Endothelial cell of umbilical vein (primary cell): ENCODE data around the gene FAM114A2. TPM values are rescaled to one million over a fixed set of nuclear protein-coding genes. Genes with fewer than 3 reads are reported as not detected.

Source experiments
- BruUV-seq: library from RNA; stranded (reverse); fragments of 400-500 nt; replicated peaks from 2 replicates; lab custom pipeline; 2021; lab: Mats Ljungman, UMichigan
- CTCF ChIA-PET: fragments of 300-600, 350-600 bp; sonication (Branson Sonifier 250); formaldehyde crosslinking; loops from one replicate; lab custom pipeline; 2021; ENCODE audit warnings: antibody characterized with exemption, inconsistent platforms; lab: Charles Lee
- POLR2A ChIA-PET: fragments of 300-600, 350-600 bp; sonication (Branson Sonifier 250); formaldehyde crosslinking; loops from one replicate; lab custom pipeline; 2021; ENCODE audit warnings: antibody characterized with exemption, inconsistent platforms; lab: Charles Lee
- DNase-seq: peaks from one replicate; pipeline ENCODE4 v3.0.0-alpha.2; 2011; ENCODE audit warnings: low read depth, low spot score
- FAIRE-seq: peaks from 2 replicates; lab custom pipeline; 2011; peaks lifted over from hg19 to GRCh38; lab: Jason Lieb, UNC
- H2AFZ ChIP-seq: 2 replicates; pipeline ENCODE4 v1.6.0; 2012; ENCODE audit warnings: low read depth, low read length, control low read depth, inconsistent platforms
- H3K27ac ChIP-seq: 2 replicates; pipeline ENCODE4 v1.5.1; 2011; ENCODE audit warnings: low read depth, mild to moderate bottlenecking, control low read depth, low read length, moderate library complexity; ENCODE audit not compliant: insufficient read depth
- H3K27me3 ChIP-seq, 2 experiments: 2 replicates each; pipeline versions ENCODE4 v1.6.0 to v1.6.1; 2011; ENCODE audit warnings: low read length in 2 of 2, mixed read lengths in 1 of 2; ENCODE audit not compliant: control insufficient read depth in 2 of 2, insufficient read depth in 2 of 2
- H3K36me3 ChIP-seq, 2 experiments: 2 replicates in 1 of 2; 3 replicates in 1 of 2; pipeline ENCODE4 v1.5.1; 2011; ENCODE audit warnings: low read length in 2 of 2, mild to moderate bottlenecking in 1 of 2, moderate library complexity in 1 of 2; ENCODE audit not compliant: control insufficient read depth in 2 of 2, insufficient read depth in 2 of 2; ENCODE audit errors: extremely low read depth in 1 of 2
- H3K4me1 ChIP-seq: 3 replicates; pipeline ENCODE4 v1.5.1; 2011; ENCODE audit warnings: mild to moderate bottlenecking, low read length; ENCODE audit not compliant: control insufficient read depth, insufficient read depth; ENCODE audit errors: extremely low read depth
- H3K4me2 ChIP-seq: 2 replicates; pipeline ENCODE4 v1.6.1; 2011; ENCODE audit warnings: low read length, control low read depth, mixed read lengths; ENCODE audit not compliant: insufficient read depth
- H3K4me3 ChIP-seq, 3 experiments: fragments of 200-600 bp in 1 of 3; sonication (generic), shearing (Covaris generic) in 1 of 3; replicated peaks in 1 of 3; 2 replicates each; pipeline ENCODE4 v1.5.1; 2011 to 2016; ENCODE audit warnings: control low read depth in 3 of 3, low read length in 3 of 3, mild to moderate bottlenecking in 2 of 3, inconsistent platforms in 1 of 3, low read depth in 1 of 3, moderate library complexity in 1 of 3; ENCODE audit not compliant: insufficient read depth in 1 of 3
- H3K79me2 ChIP-seq: 2 replicates; pipeline ENCODE4 v1.6.0; 2012; ENCODE audit warnings: low read length, inconsistent platforms; ENCODE audit not compliant: control insufficient read depth, insufficient read depth
- H3K9ac ChIP-seq: replicated peaks from 2 replicates; pipeline ENCODE3; 2011; ENCODE audit warnings: low read length, control low read depth; ENCODE audit not compliant: insufficient read depth; ENCODE audit errors: extremely low read depth
- H3K9me1 ChIP-seq: replicated peaks from 3 replicates; pipeline ENCODE4 v1.6.0; 2011; ENCODE audit warnings: mild to moderate bottlenecking, low read length; ENCODE audit not compliant: control insufficient read depth, insufficient read depth; ENCODE audit errors: extremely low read depth
- H3K9me3 ChIP-seq: replicated peaks from 2 replicates; pipeline ENCODE4 v1.5.1; 2012; ENCODE audit warnings: low read length, inconsistent platforms; ENCODE audit not compliant: control insufficient read depth, insufficient read depth
- H4K20me1 ChIP-seq: replicated peaks from 2 replicates; pipeline ENCODE3; 2011; ENCODE audit warnings: mild to moderate bottlenecking, low read length; ENCODE audit not compliant: control insufficient read depth, insufficient read depth; ENCODE audit errors: extremely low read depth
- CTCF ChIP-seq, 2 donors: IDR thresholded peaks; 1 replicate in 1 of 2; 2 replicates in 1 of 2; pipeline ENCODE4 v1.5.1; 2011; ENCODE audit warnings: low read length in 2 of 2, mild to moderate bottlenecking in 2 of 2, moderate library complexity in 2 of 2, control low read depth in 1 of 2, inconsistent platforms in 1 of 2, low read depth in 1 of 2; ENCODE audit not compliant: insufficient read depth in 1 of 2; ENCODE audit errors: extremely low read depth in 1 of 2
- EZH2 ChIP-seq: IDR thresholded peaks from 2 replicates; pipeline ENCODE4 v1.6.1; 2012; ENCODE audit warnings: borderline replicate concordance, low read depth, mild to moderate bottlenecking, moderate library complexity, low read length, inconsistent platforms; ENCODE audit not compliant: severe bottlenecking
- FOS ChIP-seq: IDR thresholded peaks from 2 replicates; pipeline ENCODE4 v1.6.1; 2011; ENCODE audit warnings: mild to moderate bottlenecking, low read length, moderate library complexity, borderline replicate concordance; ENCODE audit not compliant: insufficient read depth
- GATA2 ChIP-seq: IDR thresholded peaks from 2 replicates; pipeline ENCODE4 v1.7.0; 2011; ENCODE audit warnings: low read depth, mild to moderate bottlenecking, moderate library complexity, mixed read lengths, low read length; ENCODE audit not compliant: insufficient read length, insufficient read depth
- JUN ChIP-seq: IDR thresholded peaks from 2 replicates; pipeline ENCODE4 v1.6.1; 2011; ENCODE audit warnings: borderline replicate concordance, low read depth; ENCODE audit not compliant: insufficient read length, insufficient read depth
- MYC ChIP-seq: IDR thresholded peaks from one replicate; pipeline ENCODE4 v1.6.1; 2011; ENCODE audit warnings: mild to moderate bottlenecking, low read depth, low read length
- POLR2A ChIP-seq: IDR thresholded peaks from 2 replicates; pipeline ENCODE4 v1.6.1; 2012; ENCODE audit warnings: low read depth, mild to moderate bottlenecking, control low read depth, low read length
- POLR2AphosphoS5 ChIP-seq: IDR thresholded peaks from 2 replicates; pipeline ENCODE4 v1.6.1; 2012; ENCODE audit warnings: low read depth, mild to moderate bottlenecking, control low read depth, low read length, moderate library complexity; ENCODE audit not compliant: insufficient read depth
- dilution Hi-C: fragments of 300-500 bp; cut with MboI; formaldehyde crosslinking; loops from one replicate; pipeline ENCODE4 v1.15.0; 2019; ENCODE audit warnings: low sequenced_read_pairs; ENCODE audit not compliant: extremely low pct_ligation_motif_present
- intact Hi-C: fragments of 100-400 bp; cut with micrococcal nuclease; formaldehyde crosslinking; loops from one replicate; pipeline ENCODE4 v1.10.0; 2022
- polyA plus RNA-seq, 4 experiments: library from polyadenylated mRNA; depleted of rRNA in 3 of 4; stranded (reverse) in 3 of 4; unstranded in 1 of 4; fragments of >200 nt; gene quantifications; 2 replicates each; pipeline versions ENCODE4 v1.2.1 to v1.2.3, GENCODE V29; 2011 to 2012; ENCODE audit warnings: missing spikeins in 1 of 4
- total RNA-seq: library from RNA; stranded (reverse); gene quantifications from 2 replicates; pipeline ENCODE4 v1.2.3, GENCODE V29; 2021
- TF ChIP-seq, protein P1 (sequence below): IDR thresholded peaks from 2 replicates; pipeline ENCODE4 v1.6.1; 2011; ENCODE audit not compliant: insufficient read depth, insufficient read length

Gene FAM114A2
- total and polyA plus RNA-seq, 2 donors (not counting 3 experiments of a cell fraction or from before 2014, with no cell fraction given): 9.6 to 31.3 TPM

DNA sequence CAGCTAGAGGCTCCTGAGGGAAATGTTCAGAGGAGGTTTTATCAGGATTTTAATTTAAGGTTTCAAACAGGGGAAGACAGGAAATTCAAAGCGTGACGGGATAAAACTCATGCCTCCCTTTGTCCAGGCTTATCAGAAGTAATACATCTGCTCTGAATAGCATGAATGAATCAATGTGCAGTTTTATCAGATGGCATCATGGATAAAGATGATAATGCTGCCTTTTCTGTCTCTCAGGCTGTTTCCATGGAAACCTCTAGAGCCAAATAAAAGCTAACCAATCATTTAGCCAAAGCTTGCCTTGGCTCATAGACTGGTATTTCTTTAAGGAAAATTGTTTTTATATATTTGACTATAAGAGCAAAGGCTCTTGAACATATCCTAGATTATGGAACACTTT, 16.5 kb upstream of the FAM114A2 start:
- TF ChIP-seq CTCF (IDR thresholded peaks at IDR 0.05; ENCODE audit: extremely low read depth in 1 of 2, insufficient read depth in 1 of 2, low read depth in 1 of 2, low read length in 2 of 2): no peak
- no peak for TF ChIP-seq FOS
- no peak for TF ChIP-seq EZH2
- no peak for TF ChIP-seq POLR2A
- no peak for TF ChIP-seq POLR2AphosphoS5
- TF ChIP-seq, protein P1, sequence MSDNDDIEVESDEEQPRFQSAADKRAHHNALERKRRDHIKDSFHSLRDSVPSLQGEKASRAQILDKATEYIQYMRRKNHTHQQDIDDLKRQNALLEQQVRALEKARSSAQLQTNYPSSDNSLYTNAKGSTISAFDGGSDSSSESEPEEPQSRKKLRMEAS: no peak
- no peak for TF ChIP-seq GATA2
- TF ChIP-seq MYC: no peak
- no peak for TF ChIP-seq JUN
- no peak for FAIRE-seq

More for the DNA sequence above, 16.5 kb upstream of the FAM114A2 start:
- H3K27me3 ChIP-seq: no peaks in the 10 kb centered on the region
- H3K4me2 ChIP-seq: no peak overlapping the region
- DNase-seq: no peak
- intact Hi-C loops: no loop called here
- H3K9ac ChIP-seq: no peak overlapping the region
- no peak overlapping the region for H3K27ac ChIP-seq
- H3K36me3 ChIP-seq: peaks cover 4 to 5% of the 10 kb centered on the region in 2 experiments
- CTCF ChIA-PET: interaction anchor here (0.7 to 1.8 kb wide), 4 partner anchors 8 to 102 kb away, joined by 3 to 4 read pairs (median 3); no protein-coding TSS in a partner anchor
- POLR2A ChIA-PET: interaction anchor here (1.3 kb wide), 1 partner anchor 17 kb away, joined by 4 read pairs; the partner anchor contains the start of genes FAM114A2 and MFAP3
- no peaks in the 10 kb centered on the region for H4K20me1 ChIP-seq
- no peak overlapping the region for H2AFZ ChIP-seq
- no peaks in the 10 kb centered on the region for H3K9me1 ChIP-seq
- dilution Hi-C loops: no loop called here
- H3K79me2 ChIP-seq: no peaks in the 10 kb centered on the region
- no TSS peak for BruUV-seq
- no peak overlapping the region for H3K4me3 ChIP-seq
- no peaks in the 10 kb centered on the region for H3K4me1 ChIP-seq
- H3K9me3 ChIP-seq: no peaks in the 10 kb centered on the region
